MCF 10A (cell line): ENCODE data around the gene TMEM150B. TPM values are rescaled to one million over a fixed set of nuclear protein-coding genes. Genes with fewer than 3 reads are reported as not detected.

Source experiments
- BruUV-seq: library from RNA; stranded (reverse); fragments of 400-500 nt; replicated peaks from 2 replicates; lab custom pipeline; 2021; lab: Mats Ljungman, UMichigan
- CTCF ChIA-PET: fragments of 300-600 bp; sonication (Branson Sonifier 250); formaldehyde crosslinking; extraction: SDS; loops from one replicate; lab custom pipeline; 2021; ENCODE audit warnings: antibody characterized with exemption, inconsistent platforms; lab: Yijun Ruan, JAX
- POLR2A ChIA-PET: fragments of 300-600, 350-650 bp; sonication (Branson Sonifier 250); formaldehyde crosslinking; extraction: SDS; loops from one replicate; lab custom pipeline; 2020; ENCODE audit warnings: antibody characterized with exemption, inconsistent platforms; lab: Yijun Ruan, JAX
- DNase-seq: peaks from one replicate; pipeline ENCODE4 v3.0.0-alpha.2; 2018; ENCODE audit not compliant: unreplicated experiment
- H3K27ac Mint-ChIP-seq: one replicate; pipeline ENCODE4 v1.8.0; 2022; ENCODE audit warnings: mild to moderate bottlenecking, low read depth, mixed read lengths; ENCODE audit not compliant: unreplicated experiment
- H3K27me3 Mint-ChIP-seq: one replicate; pipeline ENCODE4 v1.8.0; 2022; ENCODE audit warnings: mixed read lengths; ENCODE audit not compliant: insufficient read depth, unreplicated experiment
- H3K36me3 Mint-ChIP-seq: one replicate; pipeline ENCODE4 v1.8.0; 2022; ENCODE audit warnings: mild to moderate bottlenecking, moderate library complexity, mixed read lengths; ENCODE audit not compliant: insufficient read depth, unreplicated experiment
- H3K4me1 Mint-ChIP-seq: one replicate; pipeline ENCODE4 v1.8.0; 2022; ENCODE audit warnings: mixed read lengths; ENCODE audit not compliant: insufficient read depth, unreplicated experiment
- H3K4me3 Mint-ChIP-seq: one replicate; pipeline ENCODE4 v1.8.0; 2022; ENCODE audit warnings: mild to moderate bottlenecking, moderate library complexity, mixed read lengths; ENCODE audit not compliant: unreplicated experiment
- H3K9me3 Mint-ChIP-seq: one replicate; pipeline ENCODE4 v1.8.0; 2022; ENCODE audit warnings: mixed read lengths; ENCODE audit not compliant: unreplicated experiment
- CTCF ChIP-seq: fragments of 200-600 bp; IDR thresholded peaks from one replicate; pipeline ENCODE4 v1.8.0; 2022; ENCODE audit warnings: antibody characterized with exemption, mild to moderate bottlenecking; ENCODE audit not compliant: unreplicated experiment
- intact Hi-C: fragments of 100-400 bp; cut with micrococcal nuclease; formaldehyde crosslinking; loops from 2 replicates; pipeline ENCODE4 v1.14.1; 2022
- total RNA-seq: library from RNA; stranded (reverse); gene quantifications from 2 replicates; pipeline ENCODE4 v1.2.3, GENCODE V29; 2022

TMEM150B gene
- total RNA-seq, 1 experiment from 2014 or later, result not detected

GRCh38 chr19:55355213-55355821 lies 30.2 kb upstream of the TMEM150B start:
- Mint-ChIP-seq H3K27ac (no peak overlapping the region), H3K27me3 (peaks cover 13% of the 10 kb centered on the region), H3K4me3 (no peak overlapping the region), H3K36me3 (no peaks in the 10 kb centered on the region), H3K4me1 (peaks cover 19% of the 10 kb centered on the region), H3K9me3 (no peaks in the 10 kb centered on the region)
- DNase-seq, result peak; percentile 66
- no TSS peak for BruUV-seq
- ChIA-PET CTCF (interaction anchor here (0.8 to 1.1 kb wide), 2 partner anchors 29 to 54 kb away, joined by 3 read pairs; partner anchors contain the start of gene TMEM238), POLR2A (interaction anchor here (0.5 to 3.4 kb wide), 6 partner anchors 10 to 176 kb away, joined by 3 to 14 read pairs (median 4); partner anchors contain the start of genes ISOC2, KMT5C and TMEM190)
- no peak for TF ChIP-seq CTCF
- intact Hi-C loops, result no loop called here

GRCh38 chr19:55354698-55355212 lies 29.6 kb upstream of the TMEM150B start, which contains the start of gene COX6B2:
COX6B2 (minus strand) TSS chr19:55354719; CDS start chr19:55354521, 198 bp downstream.
- no peak within 1 kb of the TSS for H3K27ac Mint-ChIP-seq
- no peak for TF ChIP-seq CTCF
- H3K36me3 Mint-ChIP-seq, result no peaks in the 10 kb centered on the region
- H3K4me1 Mint-ChIP-seq, result peaks cover 19% of the 10 kb centered on the region
- ChIA-PET CTCF (interaction anchor here (0.8 kb wide), 1 partner anchor 53 kb away, joined by 3 read pairs; no protein-coding TSS in a partner anchor), POLR2A (interaction anchor here (0.9 to 3.4 kb wide), 3 partner anchors 9 to 16 kb away, joined by 4 to 14 read pairs (median 4); partner anchors contain the start of gene KMT5C)
- H3K9me3 Mint-ChIP-seq, result no peaks in the 10 kb centered on the region
- H3K4me3 Mint-ChIP-seq, result peak within 1 kb of the TSS; percentile 70
- BruUV-seq, result no TSS peak
- DNase-seq, result no peak
- H3K27me3 Mint-ChIP-seq, result peaks cover 13% of the 10 kb centered on the region
- intact Hi-C loops, result no loop called here

GRCh38 chr19:55353803-55354697 lies 28.9 kb upstream of the TMEM150B start:
- DNase-seq, result no peak
- peaks cover 13% of the 10 kb centered on the region for H3K27me3 Mint-ChIP-seq
- POLR2A ChIA-PET, result interaction anchor here (1.0 kb wide), 1 partner anchor 51 kb away, joined by 3 read pairs; no protein-coding TSS in a partner anchor

More at GRCh38 chr19:55353803-55354697, 28.9 kb upstream of the TMEM150B start:
- BruUV-seq, result no TSS peak
- Mint-ChIP-seq H3K4me3 (peak overlapping the region; percentile 70), H3K9me3 (no peaks in the 10 kb centered on the region), H3K36me3 (no peaks in the 10 kb centered on the region), H3K27ac (no peak overlapping the region), H3K4me1 (peaks cover 19% of the 10 kb centered on the region)
- intact Hi-C loops, result loop anchor here (2.0 kb wide), 1 partner anchor 15 kb away; the partner anchor contains the start of gene KMT5C
- no peak for TF ChIP-seq CTCF
- CTCF ChIA-PET, result interaction anchor here (0.7 to 2.2 kb wide), 2 partner anchors 30 to 52 kb away, joined by 3 to 9 read pairs; no protein-coding TSS in a partner anchor
